ENCODE results near the gene TELO2.

TELO2 gene

GRCh38 chr16:1533443-1533951 is 40.3 kb downstream of the TELO2 start, which contains the start of gene TMEM204:
Gene TMEM204 (plus strand): TSS chr16:1533666. CDS start chr16:1534276, 610 bp downstream.
- in situ Hi-C loops (cut with MboI; ENCODE audit: low sequenced_read_pairs), result no loop called here

GRCh38 chr16:1534021-1535020 is 41.2 kb downstream of the TELO2 start:
- in situ Hi-C loops (cut with MboI; ENCODE audit: low sequenced_read_pairs), result no loop called here

- in situ Hi-C loops (cut with MboI; ENCODE audit: low sequenced_read_pairs), result no loop called here
These were observed 42.5 kb downstream of the TELO2 start for GRCh38 chr16:1535391-1536291.

- in situ Hi-C loops (cut with MboI; ENCODE audit: low sequenced_read_pairs), result no loop called here
These were observed 43.4 kb downstream of the TELO2 start for GRCh38 chr16:1536601-1537000.

GRCh38 chr16:1537138-1537577 is 44.0 kb downstream of the TELO2 start:
- in situ Hi-C loops (cut with MboI; ENCODE audit: low sequenced_read_pairs), result no loop called here

GRCh38 chr16:1537763-1538289 is 44.7 kb downstream of the TELO2 start:
- in situ Hi-C loops (cut with MboI; ENCODE audit: low sequenced_read_pairs), result no loop called here

- in situ Hi-C loops (cut with MboI; ENCODE audit: low sequenced_read_pairs), result no loop called here
These were observed 45.8 kb downstream of the TELO2 start for GRCh38 chr16:1538804-1539520.

- in situ Hi-C loops (cut with MboI; ENCODE audit: low sequenced_read_pairs), result no loop called here
These were observed 46.8 kb downstream of the TELO2 start for GRCh38 chr16:1539720-1540555.

- in situ Hi-C loops (cut with MboI; ENCODE audit: low sequenced_read_pairs), result no loop called here
These were observed 47.3 kb downstream of the TELO2 start for GRCh38 chr16:1540556-1540855.

GRCh38 chr16:1541293-1542165 is 48.4 kb downstream of the TELO2 start:
- in situ Hi-C loops (cut with MboI; ENCODE audit: low sequenced_read_pairs), result no loop called here

- in situ Hi-C loops (cut with MboI; ENCODE audit: low sequenced_read_pairs), result no loop called here
These were observed 49.0 kb downstream of the TELO2 start for GRCh38 chr16:1542166-1542500.

GRCh38 chr16:1542533-1542932 is 49.4 kb downstream of the TELO2 start:
- in situ Hi-C loops (cut with MboI; ENCODE audit: low sequenced_read_pairs), result no loop called here

GRCh38 chr16:1543085-1543896 is 50.1 kb downstream of the TELO2 start:
- in situ Hi-C loops (cut with MboI; ENCODE audit: low sequenced_read_pairs), result no loop called here

- in situ Hi-C loops (cut with MboI; ENCODE audit: low sequenced_read_pairs), result no loop called here
These were observed 52.2 kb downstream of the TELO2 start for GRCh38 chr16:1545044-1546040.

GRCh38 chr16:1546430-1546829 is 53.3 kb downstream of the TELO2 start:
- in situ Hi-C loops (cut with MboI; ENCODE audit: low sequenced_read_pairs), result no loop called here

GRCh38 chr16:1548233-1548632 is 55.1 kb downstream of the TELO2 start:
- in situ Hi-C loops (cut with MboI; ENCODE audit: low sequenced_read_pairs), result no loop called here

- in situ Hi-C loops (cut with MboI; ENCODE audit: low sequenced_read_pairs), result no loop called here
These were observed 55.6 kb downstream of the TELO2 start for GRCh38 chr16:1548727-1549126.
